ENCODE measurements around the gene PKN2. TPM values are rescaled to one million over a fixed set of nuclear protein-coding genes. Genes with fewer than 3 reads are reported as not detected.
A peak's percentile ranks its signal among the peaks of the same experiment; 100 is the strongest.

The PKN2 gene
- total and polyA plus RNA-seq, 2 donors (not counting 1 experiment from before 2014, with no cell fraction given), result 11.9 to 51.6 TPM

GRCh38 chr1:88655140-88655539 lies 28.9 kb upstream of the PKN2 start:
- Histone ChIP-seq H3K4me2 (replicated peaks; ENCODE audit: low read depth, low read length, poor library complexity, severe bottlenecking) (no peak overlapping the region), H3K27ac (ENCODE audit: low read length in 2 of 2) (no peak overlapping the region), H3K9me3 (ENCODE audit: control extremely low read depth in 1 of 3, control insufficient read depth in 2 of 3, insufficient read depth in 1 of 3, low read length in 2 of 3) (no peaks in the 10 kb centered on the region), H4K20me1 (ENCODE audit: control insufficient read depth, insufficient read depth, low read length, poor library complexity, severe bottlenecking) (no peaks in the 10 kb centered on the region), H3K79me2 (ENCODE audit: control insufficient read depth, insufficient read depth, low read length) (no peaks in the 10 kb centered on the region), H3K4me1 (ENCODE audit: control insufficient read depth in 2 of 2, insufficient read depth in 2 of 2, low read length in 2 of 2) (no peaks in the 10 kb centered on the region), H2AFZ (ENCODE audit: insufficient read depth, low read depth, low read length, poor library complexity, severe bottlenecking) (no peak overlapping the region), H3K27me3 (replicated peaks in 1 of 4; ENCODE audit: control extremely low read depth in 1 of 4, control insufficient read depth in 3 of 4, insufficient read depth in 4 of 4, low read length in 3 of 4) (no peaks in the 10 kb centered on the region), H3K9ac (ENCODE audit: low read length) (no peak overlapping the region), H3K36me3 (replicated peaks in 1 of 2; ENCODE audit: control extremely low read depth in 1 of 2, control insufficient read depth in 1 of 2, extremely low read depth in 1 of 2, insufficient read depth in 2 of 2, low read length in 1 of 2) (no peaks in the 10 kb centered on the region), H3K4me3 (ENCODE audit: control extremely low read depth in 1 of 5, extremely low read depth in 1 of 5, insufficient read depth in 1 of 5, low read depth in 2 of 5, low read length in 4 of 5) (no peak overlapping the region)
- H3K27me3 Mint-ChIP-seq, result peaks cover 3% of the 10 kb centered on the region
- ATAC-seq (ENCODE audit: low read depth), result no peak
- intact Hi-C loops (cut with micrococcal nuclease), result loop anchor here (1.0 to 2.0 kb wide), 2 partner anchors 30 to 222 kb away; partner anchors contain the start of gene PKN2
- no peak overlapping the region for H3K4me3 Mint-ChIP-seq
- ChIA-PET POLR2A (no interaction called here), CTCF (interaction anchor here (0.9 to 8.8 kb wide), 10 partner anchors 9 to 226 kb away, joined by 3 to 148 read pairs (median 6); partner anchors contain the start of gene PKN2)
- WGBS (ENCODE audit: insufficient coverage), result no CpG with 5 or more reads among the region's 1 CpG
- DNase-seq, result no peak
- H3K4me1 Mint-ChIP-seq, result no peaks in the 10 kb centered on the region
- H3K27ac Mint-ChIP-seq, result no peak overlapping the region
- H3K9me3 Mint-ChIP-seq (ENCODE audit: insufficient read depth), result no peaks in the 10 kb centered on the region
- TF ChIP-seq CTCF (IDR thresholded peaks at IDR 0.05) (no peak), EZH2 (IDR thresholded peaks at IDR 0.05; ENCODE audit: borderline replicate concordance, insufficient read depth, low read depth, low read length, poor library complexity, severe bottlenecking) (no peak)

GRCh38 chr1:88655685-88656299 lies 28.3 kb upstream of the PKN2 start:
- H3K4me1 Mint-ChIP-seq, result peaks cover 2% of the 10 kb centered on the region
- H3K4me2 ChIP-seq (replicated peaks; ENCODE audit: low read depth, low read length, poor library complexity, severe bottlenecking), result no peak overlapping the region
- H3K4me1 ChIP-seq (ENCODE audit: control insufficient read depth in 2 of 2, insufficient read depth in 2 of 2, low read length in 2 of 2), result no peaks in the 10 kb centered on the region
- no peak overlapping the region for H3K4me3 Mint-ChIP-seq
- no peaks in the 10 kb centered on the region for H3K36me3 ChIP-seq (replicated peaks in 1 of 2; ENCODE audit: control extremely low read depth in 1 of 2, control insufficient read depth in 1 of 2, extremely low read depth in 1 of 2, insufficient read depth in 2 of 2, low read length in 1 of 2)
- no peaks in the 10 kb centered on the region for H3K79me2 ChIP-seq (ENCODE audit: control insufficient read depth, insufficient read depth, low read length)
- CTCF ChIA-PET, result interaction anchor here (0.6 to 8.8 kb wide), 13 partner anchors 9 to 225 kb away, joined by 3 to 148 read pairs (median 5); partner anchors contain the start of gene PKN2
- H3K27me3 Mint-ChIP-seq, result no peaks in the 10 kb centered on the region
- no peak overlapping the region for H3K9ac ChIP-seq (ENCODE audit: low read length)
- H4K20me1 ChIP-seq (ENCODE audit: control insufficient read depth, insufficient read depth, low read length, poor library complexity, severe bottlenecking), result no peaks in the 10 kb centered on the region
- H3K27ac ChIP-seq (ENCODE audit: low read length in 2 of 2), result no peak overlapping the region
- WGBS (ENCODE audit: insufficient coverage), result no CpG with 5 or more reads among the region's 3 CpGs
- no peaks in the 10 kb centered on the region for H3K9me3 ChIP-seq (ENCODE audit: control extremely low read depth in 1 of 3, control insufficient read depth in 2 of 3, insufficient read depth in 1 of 3, low read length in 2 of 3)
- no peak overlapping the region for H2AFZ ChIP-seq (ENCODE audit: insufficient read depth, low read depth, low read length, poor library complexity, severe bottlenecking)
- H3K27ac Mint-ChIP-seq, result no peak overlapping the region
- peak; percentile 88 for TF ChIP-seq CTCF (IDR thresholded peaks at IDR 0.05)
- no peak for TF ChIP-seq EZH2 (IDR thresholded peaks at IDR 0.05; ENCODE audit: borderline replicate concordance, insufficient read depth, low read depth, low read length, poor library complexity, severe bottlenecking)
- no peak overlapping the region for H3K4me3 ChIP-seq (ENCODE audit: control extremely low read depth in 1 of 5, extremely low read depth in 1 of 5, insufficient read depth in 1 of 5, low read depth in 2 of 5, low read length in 4 of 5)
- H3K9me3 Mint-ChIP-seq (ENCODE audit: insufficient read depth), result no peaks in the 10 kb centered on the region
- POLR2A ChIA-PET, result no interaction called here
- H3K27me3 ChIP-seq (replicated peaks in 1 of 4; ENCODE audit: control extremely low read depth in 1 of 4, control insufficient read depth in 3 of 4, insufficient read depth in 4 of 4, low read length in 3 of 4), result no peaks in the 10 kb centered on the region
- ATAC-seq (ENCODE audit: low read depth) (no peak), DNase-seq (peak; percentile 53)
- intact Hi-C loops (cut with micrococcal nuclease), result loop anchor here (1.0 to 2.0 kb wide), 2 partner anchors 29 to 222 kb away; partner anchors contain the start of gene PKN2
